Naive B cell (primary cell): ENCODE results near the gene IL36B. TPM values are rescaled to one million over a fixed set of nuclear protein-coding genes. Genes with fewer than 3 reads are reported as not detected.

Experiments used
- ATAC-seq, 2 donors: fragments of 150-1000 bp; cut with Tn5 transposase; 2 replicates each; pipeline ENCODE4 v1.10.0; 2021; ENCODE audit warnings: low read depth in 2 of 2, mild to moderate bottlenecking in 2 of 2, moderate library complexity in 2 of 2
- DNase-seq: peaks from one replicate; pipeline ENCODE4 v3.0.0; 2022
- H3K27ac Mint-ChIP-seq, 6 donors: one replicate each; pipeline ENCODE4 v1.8.0; 2020 to 2022; ENCODE audit warnings: mild to moderate bottlenecking in 6 of 6, mixed read lengths in 6 of 6, moderate library complexity in 5 of 6, inconsistent platforms in 2 of 6
- H3K27me3 Mint-ChIP-seq, 3 donors: one replicate each; pipeline ENCODE4 v1.8.0; 2021 to 2022; ENCODE audit warnings: mixed read lengths in 3 of 3, mild to moderate bottlenecking in 1 of 3
- H3K36me3 Mint-ChIP-seq, 2 donors: one replicate each; pipeline ENCODE4 v1.8.0; 2020 to 2022; ENCODE audit warnings: mixed read lengths in 2 of 2, inconsistent platforms in 1 of 2, mild to moderate bottlenecking in 1 of 2
- H3K4me1 Mint-ChIP-seq, 3 donors: one replicate each; pipeline ENCODE4 v1.8.0; 2020 to 2022; ENCODE audit warnings: mixed read lengths in 3 of 3, inconsistent platforms in 1 of 3, mild to moderate bottlenecking in 1 of 3, moderate library complexity in 1 of 3
- H3K4me3 Mint-ChIP-seq, 8 donors: one replicate each; pipeline ENCODE4 v1.8.0; 2020 to 2022; ENCODE audit warnings: mild to moderate bottlenecking in 8 of 8, mixed read lengths in 8 of 8, moderate library complexity in 8 of 8, inconsistent platforms in 2 of 8
- H3K9me3 Mint-ChIP-seq, 7 donors: one replicate each; pipeline ENCODE4 v1.8.0; 2020 to 2022; ENCODE audit warnings: mixed read lengths in 7 of 7, mild to moderate bottlenecking in 5 of 7, inconsistent platforms in 2 of 7, moderate library complexity in 1 of 7
- polyA plus RNA-seq, 6 donors: library from polyadenylated mRNA; unstranded; fragments of 300-500 nt; fragmentation: Illumina TruSeq; gene quantifications; one replicate each; pipeline ENCODE4 v1.2.3, GENCODE V29; 2021; ENCODE audit warnings: low read depth in 6 of 6

IL36B gene
- polyA plus RNA-seq, 6 donors from 2014 or later: not detected

- H3K27ac Mint-ChIP-seq: no peak within 1 kb of the TSS
- DNase-seq (no peak), ATAC-seq (no peak)
- peaks cover 0 to 25% (median 19%) of the 10 kb centered on the region in 3 donors for H3K27me3 Mint-ChIP-seq
- no peaks in the 10 kb centered on the region for H3K4me1 Mint-ChIP-seq
- peak within 1 kb of the TSS in 1 of 8 donors; percentile 17 for H3K4me3 Mint-ChIP-seq
- H3K36me3 Mint-ChIP-seq: no peaks in the 10 kb centered on the region
- no peaks in the 10 kb centered on the region for H3K9me3 Mint-ChIP-seq
Measured at GRCh38 chr2:112977559-112978056, 75.1 kb downstream of the IL36B start, which contains the start of gene IL36G. IL36G (plus strand) TSS chr2:112978006; CDS start chr2:112978639, 633 bp downstream.

Other genes with a start within 250 kb of the IL36B start
- gene IL1B, start 216.1 kb downstream of the IL36B start, polyA plus RNA-seq: under 1 TPM in 2 of 6 donors, not detected in 4; 0.35 to 0.37 TPM
- not detected for gene IL37, start 141.7 kb downstream of the IL36B start, polyA plus RNA-seq
- gene IL36G, start 74.9 kb downstream of the IL36B start, polyA plus RNA-seq: not detected
- gene IL36A, start 47.4 kb downstream of the IL36B start, polyA plus RNA-seq: not detected
- not detected for gene IL36RN, start 6.3 kb upstream of the IL36B start, polyA plus RNA-seq
- gene IL1F10, start 15.1 kb upstream of the IL36B start, polyA plus RNA-seq: not detected
- under 1 TPM in 2 of 6 donors, not detected in 4; 0.14 to 0.29 TPM for gene IL1RN, start 74.7 kb upstream of the IL36B start, polyA plus RNA-seq
- 10 to 100 TPM; 16.2 to 47.5 (median 29.1) TPM for gene PSD4, start 121.1 kb upstream of the IL36B start, polyA plus RNA-seq
- gene PAX8, start 226.1 kb upstream of the IL36B start, polyA plus RNA-seq: under 1 TPM in 4 of 6 donors, not detected in 2; 0.11 to 0.49 (median 0.38) TPM